ENCODE results near the gene DTX3L. TPM values are rescaled to one million over a fixed set of nuclear protein-coding genes. Genes with fewer than 3 reads are reported as not detected.

DTX3L gene
- total and polyA plus RNA-seq, 2 of the 13 experiments (the other 11 are each of a cell fraction or from before 2014, with no cell fraction given) = 2.5 to 10.9 TPM

DNA sequence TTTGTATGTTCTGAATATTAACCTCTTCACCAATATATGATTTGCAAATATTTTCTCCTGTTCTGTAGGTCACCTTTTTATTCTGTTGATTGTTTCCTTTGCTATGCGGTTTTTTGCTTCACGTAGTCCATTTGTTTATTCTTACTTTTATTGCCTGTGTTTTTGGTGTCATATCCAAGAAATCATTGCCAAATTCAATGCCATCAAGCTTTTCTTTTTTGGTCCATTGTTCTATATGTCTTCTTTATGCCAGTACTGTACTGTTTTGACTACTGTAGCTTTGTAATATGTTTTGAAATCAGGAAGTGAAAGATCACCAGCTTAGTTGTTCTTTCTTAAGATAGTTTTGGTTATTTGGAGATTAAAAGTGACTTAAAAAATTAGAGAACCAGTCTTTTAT, 17.5 kb downstream of the DTX3L start:
- in situ Hi-C loops (cut with HindIII; ENCODE audit: extremely low pct_ligation_motif_present, low pct_unique_long_range_greater_than_20kb) = no loop called here
- 72% methylated on average over 2 of the region's 2 CpGs for WGBS (ENCODE audit: low lambda C conversion rate)
- no peaks in the 10 kb centered on the region for H3K79me2 ChIP-seq (ENCODE audit: insufficient read depth, low read length)
- intact Hi-C loops (cut with micrococcal nuclease; ENCODE audit: unreplicated experiment) = no loop called here
- no peak for ATAC-seq
- ChIA-PET CTCF (ENCODE audit: low intra/inter-chr PET ratio, low total read pairs) (no interaction called here), POLR2A (no interaction called here)
- BruUV-seq (replicated peaks) = no TSS peak
- no peak overlapping the region for H3K4me3 ChIP-seq (replicated peaks in 1 of 3; ENCODE audit: insufficient read depth in 1 of 3, low read depth in 2 of 3, low read length in 3 of 3)
- H3K27ac ChIP-seq (ENCODE audit: extremely low read length, insufficient read depth, low read length) = no peak overlapping the region
- no peaks in the 10 kb centered on the region for H3K36me3 ChIP-seq (replicated peaks in 1 of 2; ENCODE audit: control insufficient read depth in 1 of 2, insufficient read depth in 2 of 2, low read length in 2 of 2)
- H4K20me1 ChIP-seq (ENCODE audit: insufficient read depth, low read length) = no peaks in the 10 kb centered on the region
- no peak for TF ChIP-seq KDM5A (IDR thresholded peaks at IDR 0.05; ENCODE audit: borderline replicate concordance, low read length)
- TF ChIP-seq ZSCAN25 (CRISPR knock-in tag; IDR thresholded peaks at IDR 0.05) = no peak
- no peak for TF ChIP-seq SALL2 (CRISPR knock-in tag; IDR thresholded peaks at IDR 0.05)
- no peak for TF ChIP-seq SETDB1 (CRISPR knock-in tag; IDR thresholded peaks at IDR 0.05; ENCODE audit: borderline replicate concordance)
- TF ChIP-seq ZBTB42 (CRISPR knock-in tag; IDR thresholded peaks at IDR 0.05) = no peak
- TF ChIP-seq, protein P1, sequence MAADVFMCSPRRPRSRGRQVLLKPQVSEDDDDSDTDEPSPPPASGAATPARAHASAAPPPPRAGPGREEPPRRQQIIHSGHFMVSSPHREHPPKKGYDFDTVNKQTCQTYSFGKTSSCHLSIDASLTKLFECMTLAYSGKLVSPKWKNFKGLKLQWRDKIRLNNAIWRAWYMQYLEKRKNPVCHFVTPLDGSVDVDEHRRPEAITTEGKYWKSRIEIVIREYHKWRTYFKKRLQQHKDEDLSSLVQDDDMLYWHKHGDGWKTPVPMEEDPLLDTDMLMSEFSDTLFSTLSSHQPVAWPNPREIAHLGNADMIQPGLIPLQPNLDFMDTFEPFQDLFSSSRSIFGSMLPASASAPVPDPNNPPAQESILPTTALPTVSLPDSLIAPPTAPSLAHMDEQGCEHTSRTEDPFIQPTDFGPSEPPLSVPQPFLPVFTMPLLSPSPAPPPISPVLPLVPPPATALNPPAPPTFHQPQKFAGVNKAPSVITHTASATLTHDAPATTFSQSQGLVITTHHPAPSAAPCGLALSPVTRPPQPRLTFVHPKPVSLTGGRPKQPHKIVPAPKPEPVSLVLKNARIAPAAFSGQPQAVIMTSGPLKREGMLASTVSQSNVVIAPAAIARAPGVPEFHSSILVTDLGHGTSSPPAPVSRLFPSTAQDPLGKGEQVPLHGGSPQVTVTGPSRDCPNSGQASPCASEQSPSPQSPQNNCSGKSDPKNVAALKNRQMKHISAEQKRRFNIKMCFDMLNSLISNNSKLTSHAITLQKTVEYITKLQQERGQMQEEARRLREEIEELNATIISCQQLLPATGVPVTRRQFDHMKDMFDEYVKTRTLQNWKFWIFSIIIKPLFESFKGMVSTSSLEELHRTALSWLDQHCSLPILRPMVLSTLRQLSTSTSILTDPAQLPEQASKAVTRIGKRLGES (CRISPR knock-in tag; IDR thresholded peaks at IDR 0.05; ENCODE audit: borderline replicate concordance) = no peak
- TF ChIP-seq, protein P2, sequence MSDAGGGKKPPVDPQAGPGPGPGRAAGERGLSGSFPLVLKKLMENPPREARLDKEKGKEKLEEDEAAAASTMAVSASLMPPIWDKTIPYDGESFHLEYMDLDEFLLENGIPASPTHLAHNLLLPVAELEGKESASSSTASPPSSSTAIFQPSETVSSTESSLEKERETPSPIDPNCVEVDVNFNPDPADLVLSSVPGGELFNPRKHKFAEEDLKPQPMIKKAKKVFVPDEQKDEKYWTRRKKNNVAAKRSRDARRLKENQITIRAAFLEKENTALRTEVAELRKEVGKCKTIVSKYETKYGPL (CRISPR knock-in tag; IDR thresholded peaks at IDR 0.05) = no peak
- TF ChIP-seq, protein P3, sequence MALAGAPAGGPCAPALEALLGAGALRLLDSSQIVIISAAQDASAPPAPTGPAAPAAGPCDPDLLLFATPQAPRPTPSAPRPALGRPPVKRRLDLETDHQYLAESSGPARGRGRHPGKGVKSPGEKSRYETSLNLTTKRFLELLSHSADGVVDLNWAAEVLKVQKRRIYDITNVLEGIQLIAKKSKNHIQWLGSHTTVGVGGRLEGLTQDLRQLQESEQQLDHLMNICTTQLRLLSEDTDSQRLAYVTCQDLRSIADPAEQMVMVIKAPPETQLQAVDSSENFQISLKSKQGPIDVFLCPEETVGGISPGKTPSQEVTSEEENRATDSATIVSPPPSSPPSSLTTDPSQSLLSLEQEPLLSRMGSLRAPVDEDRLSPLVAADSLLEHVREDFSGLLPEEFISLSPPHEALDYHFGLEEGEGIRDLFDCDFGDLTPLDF (CRISPR knock-in tag; IDR thresholded peaks at IDR 0.05) = no peak
- TF ChIP-seq ZNF660 (CRISPR knock-in tag; IDR thresholded peaks at IDR 0.05; ENCODE audit: borderline replicate concordance, low read depth) = no peak
- TF ChIP-seq, protein P4, sequence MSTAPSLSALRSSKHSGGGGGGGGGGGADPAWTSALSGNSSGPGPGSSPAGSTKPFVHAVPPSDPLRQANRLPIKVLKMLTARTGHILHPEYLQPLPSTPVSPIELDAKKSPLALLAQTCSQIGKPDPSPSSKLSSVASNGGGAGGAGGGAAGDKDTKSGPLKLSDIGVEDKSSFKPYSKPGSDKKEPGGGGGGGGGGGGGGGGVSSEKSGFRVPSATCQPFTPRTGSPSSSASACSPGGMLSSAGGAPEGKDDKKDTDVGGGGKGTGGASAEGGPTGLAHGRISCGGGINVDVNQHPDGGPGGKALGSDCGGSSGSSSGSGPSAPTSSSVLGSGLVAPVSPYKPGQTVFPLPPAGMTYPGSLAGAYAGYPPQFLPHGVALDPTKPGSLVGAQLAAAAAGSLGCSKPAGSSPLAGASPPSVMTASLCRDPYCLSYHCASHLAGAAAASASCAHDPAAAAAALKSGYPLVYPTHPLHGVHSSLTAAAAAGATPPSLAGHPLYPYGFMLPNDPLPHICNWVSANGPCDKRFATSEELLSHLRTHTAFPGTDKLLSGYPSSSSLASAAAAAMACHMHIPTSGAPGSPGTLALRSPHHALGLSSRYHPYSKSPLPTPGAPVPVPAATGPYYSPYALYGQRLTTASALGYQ (CRISPR knock-in tag; IDR thresholded peaks at IDR 0.05) = no peak
- TF ChIP-seq ZNF383 (CRISPR knock-in tag; IDR thresholded peaks at IDR 0.05; ENCODE audit: borderline replicate concordance) = no peak
- TF ChIP-seq TMF1 (CRISPR knock-in tag; IDR thresholded peaks at IDR 0.05; ENCODE audit: low read depth) = no peak
- H3K9me3 ChIP-seq (ENCODE audit: low read length) = peaks cover 21% of the 10 kb centered on the region
- peaks cover 11% of the 10 kb centered on the region; the same call in 1 of the 2 replicates for H3K4me1 ChIP-seq (ENCODE audit: insufficient read depth, low read length)
- no peak for FAIRE-seq
- H3K27me3 ChIP-seq (ENCODE audit: control insufficient read depth in 1 of 2, insufficient read depth in 2 of 2, low read length in 2 of 2) = no peaks in the 10 kb centered on the region
- H2AFZ ChIP-seq (ENCODE audit: low read length) = no peak overlapping the region
- no peak overlapping the region for H3K9ac ChIP-seq (ENCODE audit: insufficient read depth, low read depth, low read length)
- DNase-seq (ENCODE audit: low spot score) = no peak
- no peak overlapping the region for H3K4me2 ChIP-seq (ENCODE audit: low read depth, low read length)

Measured in HepG2 (cell line).